Stimulated activated CD4-positive, alpha-beta T cell treated with anti-CD3 and anti-CD28 coated beads, Interleukin-12 subunit alpha, Interleukin-12 subunit beta, amount 100 ng/mL, for 48 hours (primary cell): ENCODE results near the gene ABHD2.

ENCODE experiments used
- DNase-seq, 3 donors: peaks; one replicate each; pipeline ENCODE4 v3.0.0-alpha.2; 2020; ENCODE audit warnings: low read depth in 2 of 3, low spot score in 1 of 3

ABHD2 gene

DNA sequence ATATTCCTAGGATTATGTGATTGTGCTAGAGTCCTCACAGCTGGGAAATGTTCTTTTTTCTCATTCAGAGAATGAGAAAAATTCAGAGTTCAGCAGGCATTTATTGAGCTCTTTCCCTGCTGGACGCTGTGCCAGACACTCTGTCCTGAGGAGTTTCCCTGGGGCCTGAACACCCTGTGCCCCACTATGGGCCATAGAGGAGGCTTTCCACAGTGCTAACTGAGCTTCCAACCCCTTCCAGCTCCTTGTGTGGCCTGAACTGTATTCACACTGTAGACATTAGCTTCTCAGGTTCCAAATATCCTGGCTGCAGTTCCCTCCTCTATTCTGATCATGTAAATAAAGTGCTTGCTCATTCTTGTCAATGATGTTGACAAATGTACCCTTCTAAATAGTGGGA, 10.0 kb downstream of the ABHD2 start:
- DNase-seq = no peak

- no peak for DNase-seq
These were observed 11.7 kb downstream of the ABHD2 start for GRCh38 chr15:89099968-89100367.

- DNase-seq = no peak
These were observed 13.3 kb downstream of the ABHD2 start for GRCh38 chr15:89101302-89102193.

- no peak for DNase-seq
These were observed 15.4 kb downstream of the ABHD2 start for GRCh38 chr15:89103481-89104171.

GRCh38 chr15:89104172-89104564, 15.9 kb downstream of the ABHD2 start:
- no peak for DNase-seq

- DNase-seq = no peak
These were observed 16.9 kb downstream of the ABHD2 start for GRCh38 chr15:89105147-89105546.

DNA sequence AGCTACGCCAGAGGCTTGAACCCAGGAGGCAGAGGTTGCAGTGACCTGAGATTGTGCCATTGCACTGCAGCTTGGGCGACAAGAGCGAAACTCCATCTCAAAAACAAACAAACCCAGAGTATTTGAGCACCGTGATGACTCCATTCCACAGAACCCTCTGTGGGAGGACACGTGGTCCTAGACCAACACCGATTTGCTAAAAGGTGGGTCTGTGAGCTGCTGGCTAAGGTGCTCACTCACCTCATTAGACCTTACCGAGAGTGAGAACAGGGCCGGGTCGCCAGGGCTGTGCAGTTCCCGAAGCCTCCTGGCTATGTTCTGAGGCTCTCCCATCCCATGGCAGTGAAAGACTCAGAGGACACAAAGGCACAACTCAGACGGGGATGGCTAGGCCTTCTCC, 17.9 kb downstream of the ABHD2 start:
- DNase-seq = no peak

- no peak for DNase-seq
These were observed 19.7 kb downstream of the ABHD2 start for GRCh38 chr15:89107984-89108383.

DNA sequence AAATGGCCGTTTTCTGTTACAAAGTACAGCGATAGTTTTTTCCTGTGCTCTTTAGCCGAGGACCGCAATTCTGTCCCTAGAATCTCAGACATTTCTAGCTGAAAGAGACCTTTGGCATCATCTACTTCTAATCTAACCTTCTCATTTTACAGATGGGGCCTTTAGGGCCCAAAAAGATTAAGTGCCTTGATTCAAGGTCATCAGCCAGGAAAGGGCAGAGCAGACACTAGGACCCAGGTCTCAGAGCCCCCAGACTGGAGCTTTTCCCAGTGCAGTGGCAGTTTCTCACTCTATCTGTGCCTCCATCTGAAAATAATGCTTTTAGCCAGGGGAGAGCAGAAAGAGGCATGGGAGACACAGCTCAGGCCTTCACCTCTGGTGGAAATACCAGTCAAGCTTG, 20.6 kb downstream of the ABHD2 start:
- no peak for DNase-seq

DNA sequence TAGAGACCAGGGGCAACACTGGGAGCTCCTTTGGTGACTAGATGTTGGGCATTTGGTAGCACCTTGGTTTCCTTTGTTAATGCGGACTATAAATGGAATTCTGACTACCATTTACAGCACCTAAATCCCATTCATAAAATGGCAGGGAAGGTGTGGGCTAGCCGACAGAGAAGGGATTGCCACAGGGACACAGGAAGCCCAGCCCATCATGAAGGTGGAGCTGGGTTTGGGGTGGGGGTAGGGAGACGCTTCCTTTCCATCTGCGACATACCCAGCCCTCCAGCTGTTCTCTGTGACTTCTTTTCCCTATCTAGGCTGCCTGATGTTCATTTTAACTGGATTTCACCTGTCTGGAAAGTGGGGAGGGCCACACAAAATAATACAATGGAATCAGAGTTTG, 21.0 kb downstream of the ABHD2 start:
- DNase-seq = no peak

DNA sequence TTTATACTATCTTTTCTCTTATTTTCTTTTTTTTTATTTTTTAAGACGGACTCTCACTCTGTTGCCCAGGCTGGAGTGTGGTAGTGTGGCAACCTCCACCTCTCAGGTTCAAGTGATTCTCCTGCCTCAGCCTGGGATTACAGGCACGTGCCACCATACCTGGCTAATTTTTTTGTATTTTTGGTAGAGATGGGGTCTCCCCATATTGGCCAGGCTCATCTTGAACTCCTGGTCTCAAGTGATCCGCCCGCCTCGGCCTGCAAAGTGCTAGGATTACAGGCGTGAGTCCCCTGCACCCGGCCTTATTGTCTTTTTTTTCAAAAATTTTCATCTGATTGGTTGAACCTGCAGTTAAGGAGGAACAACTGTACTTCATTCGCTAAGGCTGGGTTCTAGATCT, 21.8 kb downstream of the ABHD2 start:
- no peak for DNase-seq

DNA sequence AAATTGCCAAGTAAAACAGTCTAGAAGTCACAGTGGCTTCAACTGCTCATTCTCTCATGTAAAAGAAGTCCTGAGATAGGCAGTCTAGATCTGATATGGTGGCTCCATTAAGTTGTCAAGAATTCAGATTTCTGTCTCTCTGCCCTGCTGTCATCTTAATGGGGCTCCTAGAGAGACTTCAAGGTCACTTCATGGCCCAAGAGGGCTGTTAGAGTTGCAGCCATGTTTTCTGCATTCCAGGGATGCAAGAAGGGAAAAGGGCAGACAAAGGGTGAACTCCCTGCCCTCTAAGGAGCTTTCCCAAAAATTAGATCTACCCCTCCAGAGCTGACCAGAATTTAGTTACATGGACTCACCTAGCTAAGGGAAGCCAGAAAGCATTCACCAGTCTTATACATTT, 23.1 kb downstream of the ABHD2 start:
- no peak for DNase-seq

GRCh38 chr15:89111961-89112340, 23.7 kb downstream of the ABHD2 start:
- no peak for DNase-seq

DNA sequence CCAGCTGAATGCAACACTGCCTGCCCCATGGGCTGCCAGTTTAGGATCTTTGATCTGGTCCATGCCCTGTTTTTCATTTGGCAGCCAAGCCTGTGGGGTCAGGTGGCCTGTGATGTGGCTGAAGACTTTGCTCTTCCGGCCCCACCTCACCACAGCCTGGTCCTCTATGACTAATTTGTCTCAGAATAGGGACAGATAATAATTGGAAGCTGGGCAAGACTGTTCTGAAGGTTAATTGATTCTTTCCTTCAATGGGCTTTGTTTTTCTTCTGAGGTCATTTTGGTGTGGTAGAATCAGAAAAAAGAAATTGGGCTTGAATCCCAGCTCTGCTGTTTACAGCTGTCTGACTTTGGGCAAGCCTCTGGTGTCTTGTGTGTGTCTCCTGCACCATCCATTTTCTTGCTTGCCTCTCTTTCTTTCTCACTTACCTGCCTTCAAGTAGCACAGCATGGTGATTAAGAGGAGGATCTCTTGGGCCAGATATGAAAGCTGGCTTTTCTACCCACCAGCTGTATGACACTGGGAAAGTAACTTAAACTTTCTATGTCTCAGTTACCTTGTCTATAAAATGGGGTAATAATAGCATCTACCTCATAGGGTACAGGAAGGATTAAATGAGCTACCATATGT, 24.2 kb downstream of the ABHD2 start:
- DNase-seq = no peak

DNA sequence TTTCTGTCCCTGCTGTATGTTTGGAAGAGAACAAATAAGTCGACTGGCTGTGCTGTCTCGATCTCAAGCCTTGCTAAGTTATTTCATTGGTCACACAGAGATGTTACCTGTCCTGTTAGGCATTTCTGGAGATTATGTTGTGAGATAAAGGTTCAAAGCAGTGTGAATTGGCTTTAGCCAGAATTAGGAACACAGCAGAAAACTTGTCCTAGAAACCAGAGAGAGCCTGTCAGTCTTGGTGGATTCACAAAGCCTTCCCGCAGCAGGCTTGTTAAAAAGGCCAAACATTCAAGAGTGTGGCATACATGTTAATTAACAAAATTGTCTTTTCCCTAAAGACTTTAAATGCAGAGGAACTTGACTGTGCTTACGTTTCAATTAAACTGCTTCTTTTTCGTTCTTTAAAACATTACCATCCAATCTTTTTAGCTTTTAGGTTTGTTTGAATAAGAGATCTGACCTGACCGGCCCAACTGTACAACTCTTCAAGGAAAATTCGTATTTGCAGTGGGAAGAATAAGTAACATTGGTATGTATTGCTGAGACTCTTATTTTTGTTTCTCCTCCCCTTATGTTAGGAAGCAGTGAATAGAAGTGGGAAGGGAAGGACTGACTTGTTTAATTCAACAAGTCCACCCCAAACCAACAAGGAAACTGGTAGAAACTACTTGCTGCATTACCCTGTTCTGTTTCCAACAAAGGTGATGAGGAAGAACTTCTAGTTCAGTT, 25.2 kb downstream of the ABHD2 start:
- DNase-seq = no peak

- no peak for DNase-seq
These were observed 26.7 kb downstream of the ABHD2 start for GRCh38 chr15:89114990-89115389.

- no peak for DNase-seq
These were observed 27.3 kb downstream of the ABHD2 start for GRCh38 chr15:89115547-89115946.

DNA sequence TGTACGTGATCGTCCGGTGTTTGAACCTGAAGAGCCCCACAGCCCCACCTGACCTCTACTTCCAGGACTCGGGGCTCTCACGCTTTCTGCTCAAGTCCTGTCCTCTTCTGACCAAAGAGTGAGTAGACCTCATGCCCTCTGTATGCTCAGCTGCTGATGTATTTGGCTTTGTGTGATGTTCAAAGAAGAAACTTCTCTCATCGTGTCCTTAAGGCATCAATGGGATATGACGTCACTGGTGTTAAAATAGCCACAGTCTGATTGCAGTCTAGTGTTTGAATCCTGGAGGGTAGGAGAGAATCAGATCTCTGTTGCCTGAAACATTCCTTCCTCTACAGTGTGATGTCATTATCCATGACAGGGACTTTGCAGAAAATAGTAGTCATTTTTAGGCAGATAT, 28.1 kb downstream of the ABHD2 start:
- DNase-seq = no peak

DNA sequence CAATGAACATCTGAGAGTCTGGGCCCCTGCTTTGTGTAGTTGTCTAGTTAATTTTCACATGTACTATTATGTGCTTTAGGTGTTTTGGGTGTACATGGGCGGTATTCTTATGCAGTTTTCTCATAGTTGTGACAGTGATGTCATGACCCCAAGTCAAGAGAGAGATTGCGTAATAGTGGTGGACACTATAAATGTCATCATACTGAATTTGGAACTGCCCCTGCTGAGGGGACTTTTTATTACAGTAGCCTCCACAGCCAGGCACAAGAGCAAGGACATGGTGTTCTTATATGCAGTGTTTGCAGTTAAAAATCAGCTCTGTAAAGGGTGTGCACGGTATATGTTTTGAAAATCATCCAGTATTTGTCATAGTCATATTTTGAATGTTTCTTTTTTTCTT, 29.5 kb downstream of the ABHD2 start:
- DNase-seq = no peak

- no peak for DNase-seq
These were observed 30.3 kb downstream of the ABHD2 start for GRCh38 chr15:89118481-89118989.
